Esophagus (tissue), 2 donors: ENCODE measurements around the gene PLA2G3. TPM values are rescaled to one million over a fixed set of nuclear protein-coding genes. Genes with fewer than 3 reads are reported as not detected.

Experiments used
- H3K27ac ChIP-seq, 2 donors: one replicate each; pipeline ENCODE4 v1.5.1; 2013; ENCODE audit warnings: low read depth in 2 of 2, mild to moderate bottlenecking in 2 of 2, inconsistent platforms in 1 of 2, low read length in 1 of 2, moderate library complexity in 1 of 2
- H3K27me3 ChIP-seq, 2 donors: one replicate each; pipeline ENCODE4 v1.6.1; 2013; ENCODE audit warnings: low read length in 2 of 2, control low read depth in 1 of 2, mild to moderate bottlenecking in 1 of 2; ENCODE audit not compliant: insufficient read depth in 2 of 2, control insufficient read depth in 1 of 2
- H3K36me3 ChIP-seq, 2 donors: one replicate each; pipeline ENCODE4 v1.6.1; 2013; ENCODE audit warnings: low read length in 1 of 2; ENCODE audit not compliant: control insufficient read depth in 2 of 2, insufficient read depth in 2 of 2
- H3K4me1 ChIP-seq, 2 donors: one replicate each; pipeline ENCODE4 v1.6.1; 2013; ENCODE audit warnings: low read length in 1 of 2; ENCODE audit not compliant: control insufficient read depth in 2 of 2, insufficient read depth in 2 of 2
- H3K4me3 ChIP-seq, 2 donors: one replicate each; pipeline ENCODE4 v1.5.1; 2013; ENCODE audit warnings: low read length in 2 of 2, mild to moderate bottlenecking in 2 of 2, low read depth in 1 of 2, moderate library complexity in 1 of 2
- H3K9me3 ChIP-seq, 2 donors: one replicate each; pipeline ENCODE4 v1.6.1; 2013; ENCODE audit warnings: mild to moderate bottlenecking in 2 of 2, low read depth in 1 of 2, low read length in 1 of 2, moderate library complexity in 1 of 2; ENCODE audit not compliant: control insufficient read depth in 2 of 2, insufficient read depth in 1 of 2
- WGBS, 2 donors: extraction: QIAGEN DNeasy Blood & Tissue Kit; methylation state at CpG; one replicate each; pipeline ENCODE4 v1.1.7; 2013; 5-methylcytosine and 5-hydroxymethylcytosine counted together
- polyA plus RNA-seq, 2 donors: library from polyadenylated mRNA; stranded (reverse); fragments of 200-250 nt; gene quantifications; one replicate each; pipeline ENCODE4 v1.2.3, GENCODE V29; 2013
- donor health status: healthy with polysubstance abuse.
- donor health status: Bipolar disorder and iron deficiency.

The PLA2G3 gene
- polyA plus RNA-seq, 2 donors: 5.3 to 13.1 TPM

DNA sequence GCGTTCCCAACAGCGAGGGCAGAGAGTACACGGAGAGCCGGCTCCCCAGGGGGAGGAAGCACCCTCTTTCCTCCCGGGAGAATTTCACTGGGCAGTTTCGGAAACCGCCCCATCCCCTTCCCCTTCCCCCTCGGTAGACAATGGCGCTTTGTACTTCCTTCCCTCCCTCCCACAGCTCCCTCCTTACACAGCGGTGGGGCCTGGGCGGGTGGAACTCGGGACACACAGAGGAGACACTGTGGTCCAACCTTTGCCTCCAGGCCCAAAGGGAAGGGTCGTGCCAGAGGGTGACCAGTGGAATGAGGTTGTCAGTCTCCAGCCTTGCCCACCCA, 54.8 kb downstream of the PLA2G3 start:
- 19 to 20% methylated on average over 12 to 13 of the region's 13 CpGs for WGBS, 2 donors
- Histone ChIP-seq H3K36me3 (peaks cover 0 to 19% of the 10 kb centered on the region in 2 donors), H3K27me3 (no peaks in the 10 kb centered on the region), H3K4me3 (peak overlapping the region; percentile 57 to 69), H3K4me1 (peaks cover 11 to 30% of the 10 kb centered on the region in 2 donors), H3K9me3 (no peaks in the 10 kb centered on the region), H3K27ac (peak overlapping the region; percentile 94 to 96)

DNA sequence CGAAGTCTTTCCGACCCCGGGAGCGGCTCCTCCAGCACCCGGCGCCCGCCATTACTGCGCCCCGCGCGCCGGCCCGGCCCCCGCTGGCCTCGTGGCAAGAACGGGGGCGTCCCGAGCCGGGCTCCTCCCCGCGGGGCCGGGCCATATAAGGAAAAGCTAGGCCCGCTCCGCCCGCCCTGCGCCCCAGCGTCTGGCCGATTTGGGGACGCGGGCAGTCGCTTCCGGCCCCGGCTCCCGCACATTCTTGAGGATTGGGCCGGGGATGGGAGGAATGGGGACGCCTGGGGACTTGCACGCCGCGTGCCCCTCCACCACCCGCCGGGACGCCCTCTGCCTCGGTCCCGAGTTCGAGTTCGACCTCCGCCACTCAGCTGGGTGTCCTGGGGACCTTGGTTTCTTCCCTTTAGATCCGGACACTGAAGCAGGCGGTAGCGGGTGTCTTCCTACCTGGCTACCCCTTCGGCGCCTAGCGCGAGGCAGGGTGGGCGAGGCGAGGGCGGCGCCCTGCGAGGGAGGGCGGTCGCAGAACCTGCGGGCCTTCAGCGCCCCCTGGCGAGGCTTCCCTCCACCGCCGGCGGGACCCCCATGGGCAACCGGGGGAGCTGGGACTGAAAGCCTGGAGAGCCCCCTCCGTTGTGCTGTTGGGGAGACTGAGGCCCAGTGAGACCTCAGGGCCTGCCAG, 55.4 kb downstream of the PLA2G3 start:
- Histone ChIP-seq H3K27me3 (no peaks in the 10 kb centered on the region), H3K9me3 (no peaks in the 10 kb centered on the region), H3K36me3 (peaks cover 0 to 19% of the 10 kb centered on the region in 2 donors), H3K27ac (peak overlapping the region; percentile 94 to 96), H3K4me1 (peaks cover 11 to 31% of the 10 kb centered on the region in 2 donors), H3K4me3 (peak overlapping the region; percentile 57 to 69)
- WGBS, 2 donors: 0 to 1% methylated on average over 50 to 69 of the region's 69 CpGs

Other genes starting within 250 kb of the PLA2G3 start
- gene MORC2, start 171.7 kb downstream of the PLA2G3 start, polyA plus RNA-seq: 10 to 100 TPM in 1 of 2 donors, 1 to 10 TPM in 1; 8.4 to 19.3 TPM
- gene TUG1, start 171.2 kb downstream of the PLA2G3 start, polyA plus RNA-seq: 10 to 100 TPM; 24.7 to 25.6 TPM
- gene SMTN, start 59.2 kb downstream of the PLA2G3 start, polyA plus RNA-seq: 100 to 1,000 TPM; 100 to 103 TPM
- gene SELENOM, start 32.9 kb downstream of the PLA2G3 start, polyA plus RNA-seq: 100 to 1,000 TPM in 1 of 2 donors, 10 to 100 TPM in 1; 41.1 to 127 TPM
- 1 to 10 TPM; 1.6 to 3.3 TPM for gene INPP5J, start 17.5 kb downstream of the PLA2G3 start, polyA plus RNA-seq
- 10 to 100 TPM; 14.4 to 22.4 TPM for gene RNF185, start 19.7 kb upstream of the PLA2G3 start, polyA plus RNA-seq
- gene LIMK2, start 71.8 kb upstream of the PLA2G3 start, polyA plus RNA-seq: 10 to 100 TPM; 43.5 to 57.4 TPM
- 10 to 100 TPM; 11.5 to 15.5 TPM for gene PIK3IP1, start 152.0 kb upstream of the PLA2G3 start, polyA plus RNA-seq
- 1 to 10 TPM; 5.2 to 6.0 TPM for gene PATZ1, start 205.8 kb upstream of the PLA2G3 start, polyA plus RNA-seq